RCC 7860 (cell line): Measurements from ENCODE around the gene NR2F1-AS1.
"Not testable (repeated sequence)": the region's sequence is repeated elsewhere in the genome, so short reads cannot be mapped to it uniquely, and the experiment has no call there.

Experiments used
- DNase-seq: peaks from one replicate; pipeline ENCODE4 v3.0.0-alpha.2; 2015; ENCODE audit warnings: low spot score
- FAIRE-seq: peaks from 2 replicates; lab custom pipeline; 2012; peaks lifted over from hg19 to GRCh38; lab: Jason Lieb, UNC

Gene NR2F1-AS1

DNA sequence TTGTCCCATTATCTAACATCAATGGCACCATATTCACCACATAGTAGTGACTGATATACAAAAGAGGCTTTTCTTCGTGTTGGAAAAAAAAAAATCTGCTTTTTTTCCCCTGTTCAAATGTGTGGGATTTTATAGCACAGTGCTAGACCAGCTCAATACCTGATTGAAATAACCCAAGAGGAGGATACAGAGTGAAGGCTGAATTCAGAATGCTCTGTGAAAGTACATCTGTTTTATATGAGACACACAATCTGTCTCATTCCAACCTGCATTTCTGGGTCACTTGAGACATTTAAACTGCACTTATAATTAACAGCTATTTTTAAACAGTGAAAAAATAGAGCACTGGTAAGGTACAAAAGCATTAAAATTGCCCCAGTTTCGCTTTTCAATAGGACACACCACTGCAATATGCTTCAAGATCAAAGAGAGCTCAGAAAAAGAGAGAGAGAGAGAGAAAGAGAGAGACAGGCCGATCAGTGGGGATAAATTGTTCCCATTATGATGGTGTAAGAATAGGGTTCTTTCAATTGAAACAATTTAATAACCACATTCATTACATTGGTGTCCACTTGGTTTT, 179.3 kb downstream of the NR2F1-AS1 start:
- no peak for DNase-seq
- no peak for FAIRE-seq

DNA sequence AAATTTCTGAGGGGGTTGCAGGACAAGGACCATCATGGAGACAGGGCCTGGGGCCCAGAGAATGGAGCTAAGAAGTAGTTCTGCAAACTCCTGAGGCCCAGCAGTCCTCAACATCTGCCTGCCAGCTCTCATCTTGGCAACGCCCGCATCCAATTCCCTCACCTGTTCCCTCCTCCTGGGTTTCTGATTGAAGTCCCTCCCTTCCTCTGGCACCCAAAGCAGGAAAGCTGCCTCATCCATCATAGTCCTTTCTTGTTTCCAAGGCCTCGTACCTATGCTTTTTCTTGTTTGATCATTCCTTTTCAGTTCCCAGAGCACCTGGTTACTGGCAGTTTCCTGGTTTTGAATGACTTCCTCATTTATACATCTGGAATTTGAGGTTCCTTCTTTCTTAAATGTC, 181.3 kb downstream of the NR2F1-AS1 start:
- DNase-seq (no peak), FAIRE-seq (no peak)

DNA sequence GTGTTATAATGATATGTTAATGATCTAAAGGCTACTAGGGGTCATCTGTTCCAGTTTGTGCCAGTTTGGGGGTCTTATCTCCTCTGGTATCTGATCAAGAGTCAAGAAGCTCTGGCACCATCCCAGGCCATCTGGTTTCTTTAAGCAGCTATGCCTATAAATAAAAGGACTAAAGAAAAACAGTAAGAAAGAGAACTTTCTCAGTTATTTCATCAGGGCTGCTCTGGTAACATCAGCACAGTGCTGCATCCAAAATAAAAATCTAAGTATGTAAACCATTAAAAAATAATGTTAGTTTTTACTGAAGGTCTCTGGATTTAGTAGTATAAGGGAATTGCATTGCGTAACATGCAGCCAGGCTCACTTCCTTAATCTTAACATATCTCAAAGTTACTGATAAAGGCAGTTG, 185.0 kb downstream of the NR2F1-AS1 start:
- no peak for FAIRE-seq
- DNase-seq: no peak

- FAIRE-seq (no peak), DNase-seq (no peak)
These were observed 186.0 kb downstream of the NR2F1-AS1 start for GRCh38 chr5:93395010-93395409.

GRCh38 chr5:93394301-93394700, 186.7 kb downstream of the NR2F1-AS1 start:
- FAIRE-seq (no peak), DNase-seq (no peak)

- not testable (repeated sequence) for FAIRE-seq, DNase-seq
These were observed 189.8 kb downstream of the NR2F1-AS1 start for GRCh38 chr5:93391169-93391568.

- FAIRE-seq (no peak), DNase-seq (no peak)
These were observed 195.4 kb downstream of the NR2F1-AS1 start for GRCh38 chr5:93385655-93386054.

- FAIRE-seq (no peak), DNase-seq (no peak)
These were observed 196.0 kb downstream of the NR2F1-AS1 start for GRCh38 chr5:93384995-93385394.

DNA sequence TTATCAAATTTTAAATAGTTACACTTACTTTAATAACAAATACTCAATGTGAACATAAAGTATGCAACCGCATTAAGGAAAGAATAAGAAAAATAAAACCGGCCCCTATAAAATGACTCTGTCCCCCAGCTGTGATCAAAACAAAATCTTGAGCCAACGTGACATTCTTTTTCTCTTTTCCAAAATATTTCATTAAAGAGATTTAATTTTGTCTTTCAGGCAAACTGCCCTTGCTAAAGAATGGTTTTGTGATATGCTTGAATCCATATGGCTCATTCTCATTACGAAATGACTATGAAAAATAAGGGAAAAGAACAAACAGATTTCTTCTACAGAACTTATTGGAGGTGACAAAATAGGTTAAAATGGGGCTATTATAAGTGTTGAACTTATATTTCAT, 197.0 kb downstream of the NR2F1-AS1 start:
- FAIRE-seq: no peak

GRCh38 chr5:93382188-93382825, 198.7 kb downstream of the NR2F1-AS1 start:
- no peak for FAIRE-seq

More for the DNA sequence above, 197.0 kb downstream of the NR2F1-AS1 start:
- DNase-seq: no peak

GRCh38 chr5:93381057-93381456, 200.0 kb downstream of the NR2F1-AS1 start:
- DNase-seq (no peak), FAIRE-seq (no peak)

More at GRCh38 chr5:93382188-93382825, 198.7 kb downstream of the NR2F1-AS1 start:
- no peak for DNase-seq

GRCh38 chr5:93378073-93378472, 202.9 kb downstream of the NR2F1-AS1 start:
- DNase-seq (no peak), FAIRE-seq (no peak)

DNA sequence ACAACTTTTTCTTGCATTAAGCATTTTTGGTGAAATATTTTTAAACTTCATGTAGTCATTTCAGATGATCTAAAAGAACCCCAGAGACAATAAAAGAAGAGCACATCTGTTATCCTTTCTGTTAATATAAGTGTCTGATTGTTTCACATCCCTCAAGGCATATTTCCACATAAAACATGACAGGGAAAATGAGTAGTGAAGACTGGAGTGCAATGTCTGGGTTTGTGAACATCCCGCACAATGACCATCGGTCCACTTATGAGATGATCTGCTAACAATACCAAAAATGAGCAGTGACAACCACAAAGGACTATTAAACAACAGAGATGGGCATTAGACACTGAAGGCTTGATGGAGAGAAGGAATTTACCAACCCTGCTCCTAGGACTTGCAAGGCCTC, 209.1 kb downstream of the NR2F1-AS1 start:
- DNase-seq (no peak), FAIRE-seq (no peak)

DNA sequence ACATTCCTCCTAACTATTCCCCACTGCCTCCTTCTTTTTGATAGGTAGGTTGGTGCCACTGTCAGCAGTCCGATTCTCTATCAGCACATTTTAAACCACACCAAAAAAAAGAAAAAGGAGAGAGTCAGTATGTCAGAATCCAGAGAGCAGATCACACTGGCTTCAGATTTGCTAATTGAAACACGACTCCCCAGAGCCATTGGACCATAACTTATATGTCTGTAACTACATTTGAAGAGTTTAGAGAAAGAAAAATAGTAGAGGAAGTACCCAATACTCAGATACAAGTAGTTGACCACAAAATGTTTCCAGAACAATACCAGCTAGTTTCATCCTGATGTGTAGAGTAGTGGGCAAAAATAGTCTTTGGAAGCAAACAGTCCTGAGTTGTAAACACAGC, 216.6 kb downstream of the NR2F1-AS1 start:
- DNase-seq (no peak), FAIRE-seq (no peak)

- FAIRE-seq (no peak), DNase-seq (no peak)
These were observed 220.5 kb downstream of the NR2F1-AS1 start for GRCh38 chr5:93360436-93361088.

- no peak for DNase-seq
- FAIRE-seq: no peak
These were observed 221.1 kb downstream of the NR2F1-AS1 start for GRCh38 chr5:93359960-93360305.
